ENCODE results near the gene ERCC1. TPM values are rescaled to one million over a fixed set of nuclear protein-coding genes. Genes with fewer than 3 reads are reported as not detected.
"Not testable (repeated sequence)": the region's sequence is repeated elsewhere in the genome, so short reads cannot be mapped to it uniquely, and the experiment has no call there.

Gene ERCC1
- total RNA-seq, 1 donor from 2014 or later = 25.8 TPM

DNA sequence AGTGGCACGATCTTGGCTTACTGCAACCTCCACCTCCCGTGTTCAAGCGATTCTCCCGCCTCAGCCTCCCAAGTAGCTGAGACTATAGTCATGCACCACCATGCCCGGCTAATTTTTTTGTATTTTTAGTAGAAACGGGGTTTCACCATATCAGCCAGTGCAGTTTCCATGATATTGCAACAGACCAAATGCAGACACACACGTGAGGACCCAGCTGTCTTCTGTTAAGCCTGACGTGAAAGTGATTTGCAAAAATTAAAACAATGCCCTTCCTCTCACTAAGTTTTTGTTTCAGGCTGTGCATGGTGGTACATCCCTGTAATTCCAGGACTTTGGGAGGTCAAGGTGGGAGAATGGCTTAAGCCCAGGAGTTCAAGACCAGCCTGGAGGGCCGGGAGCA lies 7.3 kb upstream of the ERCC1 start:
- not testable (repeated sequence) for DNase-seq (ENCODE audit: low spot score); ATAC-seq

DNA sequence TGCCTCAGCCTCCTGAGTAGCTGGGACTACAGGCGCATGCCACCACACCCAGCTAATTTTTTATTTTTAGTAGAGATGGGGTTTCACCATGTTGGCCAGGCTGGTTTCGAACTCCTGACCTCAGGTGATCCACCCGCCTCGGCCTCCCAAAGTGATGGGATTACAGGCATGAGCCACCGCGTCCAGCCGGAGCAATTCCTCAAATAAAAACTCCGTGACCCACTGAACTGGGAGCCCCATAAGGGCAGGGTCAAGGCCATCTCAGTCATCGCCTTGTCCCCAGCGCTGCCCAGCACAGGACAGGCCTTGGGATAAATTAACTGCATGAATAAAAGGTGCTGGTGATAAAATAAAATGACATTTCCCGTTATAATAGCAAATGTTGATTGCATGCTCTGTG lies 6.2 kb upstream of the ERCC1 start:
- ATAC-seq; DNase-seq (ENCODE audit: low spot score): not testable (repeated sequence)

DNA sequence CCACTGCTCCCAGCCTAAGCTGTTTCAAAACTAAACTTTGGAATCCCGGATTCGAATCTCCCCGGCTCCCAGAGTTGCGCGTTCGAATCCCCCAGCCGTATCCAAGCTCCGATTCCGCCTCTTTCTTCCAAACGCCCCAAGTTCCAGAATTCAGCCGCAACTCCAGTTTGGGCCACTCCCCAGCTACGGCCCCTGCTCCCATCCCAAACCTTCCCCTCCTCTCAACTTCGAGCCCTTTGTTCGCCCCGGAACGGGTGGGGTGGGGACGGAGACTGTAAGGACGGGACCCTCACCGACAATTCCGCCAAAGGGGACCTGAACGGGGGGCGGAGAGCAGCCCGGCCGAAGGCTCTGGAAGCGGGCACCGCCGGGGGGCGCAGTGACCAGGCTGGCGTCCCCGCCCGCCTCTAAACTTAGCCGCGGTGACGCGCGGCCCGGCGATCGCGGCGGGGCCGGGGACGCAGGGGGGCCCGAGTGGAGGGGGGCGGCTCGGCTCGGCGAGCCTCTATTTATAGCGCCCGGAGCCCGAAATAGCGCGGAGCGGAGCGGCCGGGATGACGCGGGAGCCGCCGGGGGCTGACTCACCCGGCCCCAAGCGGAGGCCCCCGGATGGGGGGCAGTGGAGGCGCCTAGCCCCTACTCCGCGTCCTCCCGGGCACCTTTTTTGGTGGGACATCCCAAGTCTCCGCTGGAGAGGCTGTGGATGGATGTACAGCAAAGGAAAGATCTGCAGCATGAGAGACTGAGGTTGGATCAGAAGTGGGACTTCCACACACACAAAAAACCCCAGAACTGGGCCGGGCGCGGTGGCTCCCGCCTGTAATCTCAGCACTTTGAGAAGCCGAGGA lies 4.9 kb upstream of the ERCC1 start:
- no peak for DNase-seq (ENCODE audit: low spot score)
- ATAC-seq = no peak

DNA sequence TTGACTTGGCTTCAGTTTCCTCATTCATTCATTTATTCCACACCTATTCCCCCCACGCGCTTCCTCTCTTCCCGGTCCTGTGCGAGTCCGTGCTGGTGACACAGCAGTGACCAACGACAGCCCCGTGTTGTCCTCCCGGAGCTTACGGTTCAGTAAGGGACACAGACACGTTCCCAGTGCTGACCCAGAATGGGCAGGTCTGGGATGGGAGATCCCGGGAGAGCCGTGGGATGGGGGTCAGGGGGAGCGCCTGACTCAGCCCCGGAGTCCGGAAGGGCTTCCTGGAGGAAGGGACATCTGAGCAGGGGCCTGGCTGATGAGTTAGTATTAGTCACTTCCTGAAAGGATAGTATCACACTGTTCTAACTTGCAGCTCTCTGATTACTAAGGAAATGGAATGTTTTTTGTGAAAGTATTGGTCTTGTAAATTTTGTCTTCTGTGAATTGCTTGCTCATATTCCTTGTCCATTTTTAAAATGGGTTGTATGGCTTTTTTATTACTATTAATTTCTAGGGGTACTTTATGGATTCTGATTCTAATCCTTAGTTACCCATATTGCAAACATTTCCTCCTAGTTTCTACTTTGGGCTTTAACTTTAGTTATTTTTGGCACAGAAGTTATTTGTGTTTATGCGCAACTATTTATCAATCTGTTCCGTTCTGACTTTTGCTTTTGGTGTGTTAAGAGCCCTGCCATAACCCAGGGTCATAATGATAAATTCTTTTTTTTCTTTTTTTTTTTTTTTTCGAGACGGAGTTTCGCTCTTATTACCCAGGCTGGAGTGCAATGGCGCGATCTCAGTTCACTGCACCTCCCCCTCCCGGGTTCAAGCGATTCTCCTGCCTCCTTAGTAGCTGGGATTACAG lies 708 bp upstream of the ERCC1 start:
- ATAC-seq = peak; percentile 29
- peak; percentile 65 for DNase-seq (ENCODE audit: low spot score)

DNA sequence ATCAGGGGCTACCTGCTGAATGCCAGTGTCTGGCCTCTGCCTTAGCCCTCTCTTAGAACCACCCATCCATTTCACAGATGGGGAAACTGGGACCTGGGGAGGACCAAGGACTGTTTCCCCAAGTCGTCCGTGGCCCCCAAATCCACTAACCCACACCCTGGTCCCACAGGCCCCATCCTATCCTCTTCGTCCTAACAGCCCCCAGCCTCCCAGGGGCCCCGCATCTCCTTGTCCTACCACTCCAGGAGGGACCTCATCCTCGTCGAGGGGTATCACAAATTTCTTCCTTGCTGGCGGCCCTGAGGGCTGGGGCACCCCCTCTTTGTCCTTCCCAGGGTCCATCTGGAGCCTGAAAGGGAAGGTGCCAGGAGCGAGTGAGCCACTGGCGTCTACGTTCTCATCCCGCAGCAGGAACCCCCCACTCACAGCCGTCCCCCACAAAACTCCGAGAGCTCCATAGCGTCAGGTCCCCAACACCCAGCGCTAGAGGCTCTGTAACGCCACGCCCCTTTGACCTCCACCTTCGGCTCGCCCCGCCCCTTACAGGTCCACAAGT lies 606 bp downstream of the ERCC1 start:
- ATAC-seq (no peak), DNase-seq (ENCODE audit: low spot score) (no peak)

DNA sequence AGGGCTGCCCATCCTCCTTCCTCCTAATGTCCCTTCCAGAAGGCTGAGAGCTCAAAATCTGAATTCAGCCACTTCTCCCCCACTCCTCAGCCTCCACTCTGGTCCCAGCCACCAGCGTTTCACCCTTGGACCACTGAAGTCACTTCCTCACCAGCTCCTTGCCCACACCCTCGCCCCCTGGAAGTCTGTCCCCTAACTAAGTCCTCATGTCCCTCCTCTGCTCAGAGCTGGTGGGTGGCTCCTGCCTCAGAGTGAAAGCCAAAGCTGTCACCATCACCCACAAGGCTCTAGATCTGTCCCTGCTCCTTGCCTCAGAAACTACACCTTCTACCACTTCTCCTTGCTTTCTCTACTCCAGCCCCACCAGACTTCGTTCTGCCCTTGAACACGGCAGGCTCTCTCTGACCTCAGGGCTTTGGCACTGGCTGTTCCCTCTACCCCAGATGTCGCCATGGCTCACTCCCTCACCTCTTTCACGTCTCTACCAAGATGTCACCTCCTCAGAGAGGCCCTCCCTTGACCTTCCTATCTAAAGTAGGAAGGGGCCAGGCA lies 1.7 kb downstream of the ERCC1 start:
- DNase-seq (ENCODE audit: low spot score) = no peak
- no peak for ATAC-seq

DNA sequence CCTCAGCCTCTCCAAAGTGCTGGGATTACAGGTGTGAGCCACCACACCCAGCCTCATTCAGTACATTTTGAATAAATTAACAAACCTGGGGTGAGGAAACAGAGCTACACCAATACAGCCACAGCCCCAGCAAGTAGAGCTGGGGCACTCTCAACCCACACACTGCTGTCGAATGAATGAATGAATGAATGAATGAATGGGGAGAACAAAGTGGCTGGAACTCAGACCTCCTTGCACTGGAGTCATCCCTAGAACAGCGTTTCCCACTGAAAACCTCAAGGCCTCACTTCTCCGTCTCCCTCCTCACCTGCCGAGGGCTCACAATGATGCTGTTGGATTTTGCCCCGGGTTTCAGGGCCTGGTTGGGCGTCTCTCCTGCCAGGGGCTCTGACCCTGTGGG lies 2.8 kb downstream of the ERCC1 start:
- ATAC-seq (no peak), DNase-seq (ENCODE audit: low spot score) (no peak)

DNA sequence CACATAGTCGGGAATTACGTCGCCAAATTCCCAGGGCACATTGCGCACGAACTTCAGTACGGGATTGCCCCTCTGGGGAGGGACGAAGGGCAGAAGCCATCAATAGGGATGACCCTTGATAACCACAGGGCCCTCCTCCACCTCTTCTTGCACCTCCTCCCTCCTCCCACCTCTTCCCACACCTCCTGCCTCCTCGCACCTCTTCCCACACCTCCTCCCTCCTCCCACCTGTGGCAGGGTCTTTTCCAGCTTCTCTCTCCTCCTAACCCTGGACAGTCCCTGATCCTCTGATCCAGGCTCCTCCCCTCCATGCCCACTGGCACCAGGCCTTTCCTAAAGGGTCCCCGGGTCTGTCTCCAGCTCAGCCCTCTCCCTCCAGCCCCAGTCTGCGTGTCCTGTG lies 3.4 kb downstream of the ERCC1 start:
- DNase-seq (ENCODE audit: low spot score) (no peak), ATAC-seq (no peak)

DNA sequence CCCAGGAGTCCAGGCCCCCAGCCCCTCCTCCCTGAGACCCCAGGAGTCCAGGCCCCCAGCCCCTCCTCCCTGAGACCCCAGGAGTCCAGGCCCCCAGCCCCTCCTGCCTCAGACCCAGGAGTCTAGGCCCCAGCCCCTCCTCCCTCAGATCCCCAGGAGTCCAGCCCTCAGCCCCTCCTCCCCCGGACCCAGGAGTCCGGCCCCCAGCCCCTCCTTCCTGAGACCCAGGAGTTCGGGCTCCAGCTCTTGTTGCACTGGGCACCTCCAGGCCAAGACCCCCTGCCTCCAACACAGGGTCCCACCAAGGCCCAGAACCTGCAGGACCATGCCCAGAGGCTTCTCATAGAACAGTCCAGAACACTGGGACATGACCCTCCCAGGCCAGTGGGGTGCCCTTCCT lies 3.8 kb downstream of the ERCC1 start:
- no peak for DNase-seq (ENCODE audit: low spot score)
- ATAC-seq = no peak

DNA sequence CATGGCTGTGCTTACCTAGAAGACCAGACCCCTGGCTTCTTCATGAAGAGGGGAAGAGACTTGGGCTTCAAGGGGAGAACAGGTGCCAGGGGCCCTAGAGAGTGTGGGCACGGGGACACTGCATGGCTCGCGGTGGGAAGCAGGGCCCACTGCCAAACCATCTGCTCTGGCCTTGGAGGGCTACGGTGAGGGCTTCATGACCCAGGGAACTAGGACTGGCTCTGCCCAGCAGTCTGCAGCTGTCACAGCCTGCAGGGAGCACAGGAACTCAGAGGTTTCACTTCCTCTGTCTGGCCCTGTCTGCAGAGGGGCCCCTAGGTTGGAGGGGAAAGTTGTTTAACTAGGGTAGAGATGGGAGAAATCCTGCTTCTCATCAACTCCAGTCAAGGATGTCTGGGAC lies 4.3 kb downstream of the ERCC1 start:
- ATAC-seq (no peak), DNase-seq (ENCODE audit: low spot score) (no peak)

DNA sequence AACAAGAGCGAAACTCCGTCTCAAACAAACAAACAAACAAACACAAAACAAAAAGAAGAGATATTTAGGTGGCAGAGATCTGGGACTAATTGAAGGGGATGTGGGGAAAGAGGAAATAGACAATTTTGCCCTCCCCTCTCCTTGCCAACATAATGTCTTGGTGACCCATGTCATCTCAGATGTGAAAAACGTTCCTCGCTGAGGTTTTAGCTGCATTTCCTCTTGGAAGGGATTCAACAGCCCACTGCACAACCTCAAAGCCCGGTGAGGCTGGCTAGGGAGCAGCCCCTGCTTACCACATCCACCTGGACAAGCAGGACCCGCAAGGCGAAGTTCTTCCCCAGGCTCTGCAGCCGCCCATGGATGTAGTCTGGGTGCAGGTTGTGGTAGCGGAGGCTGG lies 4.9 kb downstream of the ERCC1 start:
- no peak for DNase-seq (ENCODE audit: low spot score)
- ATAC-seq = no peak

DNA sequence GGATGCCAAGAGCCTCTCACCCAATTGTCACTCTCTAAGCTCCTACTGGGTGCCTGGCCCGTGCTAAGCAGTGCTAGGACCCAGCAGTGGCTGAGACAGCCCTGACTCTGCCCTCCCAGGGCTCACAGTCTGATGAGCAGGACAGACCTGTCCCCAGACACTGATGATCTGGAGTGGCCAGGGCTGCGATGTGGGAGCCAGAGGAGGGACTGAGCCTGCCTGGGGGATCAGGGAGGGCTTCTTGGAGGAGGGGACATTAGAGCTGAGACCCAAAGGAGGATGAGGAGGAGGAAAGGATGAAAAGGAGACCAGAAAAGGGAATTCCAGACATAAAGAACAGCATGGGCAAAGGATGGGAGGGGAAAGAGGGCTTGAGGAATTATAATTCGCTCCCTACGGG lies 6.6 kb downstream of the ERCC1 start:
- ATAC-seq = no peak
- DNase-seq (ENCODE audit: low spot score) = no peak

DNA sequence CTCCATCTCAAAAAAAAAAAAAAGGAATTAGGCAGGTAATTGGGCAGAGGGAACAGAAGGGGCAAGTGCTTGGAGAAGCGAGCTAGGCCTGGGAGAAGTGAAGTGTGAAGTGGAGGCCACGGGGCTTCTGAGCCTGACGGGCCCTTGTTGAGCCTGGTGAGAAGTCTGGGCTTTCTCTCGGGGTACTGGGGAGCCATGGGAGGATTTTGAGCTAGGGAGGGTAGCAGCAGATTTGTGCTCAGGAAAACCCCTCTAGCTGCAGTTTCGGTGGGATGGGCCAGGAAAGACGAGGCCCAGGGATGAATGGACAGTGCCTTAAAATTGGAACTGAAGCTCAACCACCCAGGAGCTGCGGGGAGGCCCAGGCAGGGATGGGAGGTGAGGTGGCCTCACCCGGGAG lies 9.2 kb downstream of the ERCC1 start:
- no peak for DNase-seq (ENCODE audit: low spot score)
- ATAC-seq = no peak

DNA sequence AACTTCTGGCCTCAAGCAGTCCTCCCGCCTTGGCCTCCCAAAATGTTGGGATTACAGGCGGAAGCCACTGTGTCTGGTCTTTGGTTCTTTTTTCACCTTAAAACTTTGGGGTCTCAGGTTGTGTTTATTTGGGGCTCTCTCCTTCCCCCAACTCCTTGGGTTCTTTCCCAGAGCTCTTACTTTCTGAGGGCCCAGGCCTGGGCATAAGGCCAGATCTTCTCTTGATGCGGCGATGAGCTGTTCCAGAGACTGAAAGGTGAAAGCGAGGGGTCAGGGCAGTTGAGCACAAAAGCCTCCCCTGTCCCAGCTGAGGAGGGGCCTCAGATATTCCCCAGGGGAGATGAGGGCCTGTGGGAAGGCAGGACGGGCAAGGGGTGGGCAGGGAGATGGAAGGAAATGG lies 10.2 kb downstream of the ERCC1 start:
- ATAC-seq (no peak), DNase-seq (ENCODE audit: low spot score) (no peak)

DNA sequence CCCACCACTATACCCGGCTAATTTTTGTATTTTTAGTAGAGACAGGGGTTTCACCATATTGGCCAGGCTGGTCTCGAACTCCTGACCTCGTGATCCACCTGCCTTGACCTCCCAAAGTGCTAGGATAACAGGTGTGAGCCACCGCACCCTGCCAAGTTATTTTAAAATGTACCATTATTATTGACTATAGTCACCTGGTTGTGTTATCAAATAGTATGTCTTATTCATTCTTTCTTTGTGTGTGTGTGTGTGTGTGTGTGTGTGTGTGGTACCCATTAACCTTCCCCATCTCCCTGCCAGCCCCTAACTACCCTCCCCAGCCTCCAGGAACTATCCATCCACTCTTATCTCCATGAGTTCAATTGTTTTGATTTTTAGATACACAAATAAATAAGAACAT lies 13.4 kb downstream of the ERCC1 start:
- ATAC-seq; DNase-seq (ENCODE audit: low spot score): not testable (repeated sequence)

DNA sequence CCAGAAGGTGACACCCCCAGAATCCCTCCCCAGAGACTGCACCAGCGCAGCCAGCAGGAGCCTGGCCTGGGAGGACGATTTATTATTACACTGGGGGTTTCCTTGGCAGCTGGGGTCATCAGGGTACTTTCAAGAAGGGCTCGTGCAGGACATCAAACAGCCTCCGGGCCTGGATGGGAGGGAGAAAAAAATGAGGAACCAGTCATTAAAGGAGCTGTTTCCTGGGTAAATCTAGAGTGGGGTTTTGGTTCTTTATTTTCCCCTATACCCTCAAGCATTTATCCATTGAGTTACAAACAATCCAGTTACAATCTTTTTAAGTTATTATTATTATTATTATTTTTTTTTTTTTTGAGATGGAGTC lies 14.2 kb downstream of the ERCC1 start:
- no peak for ATAC-seq

DNA sequence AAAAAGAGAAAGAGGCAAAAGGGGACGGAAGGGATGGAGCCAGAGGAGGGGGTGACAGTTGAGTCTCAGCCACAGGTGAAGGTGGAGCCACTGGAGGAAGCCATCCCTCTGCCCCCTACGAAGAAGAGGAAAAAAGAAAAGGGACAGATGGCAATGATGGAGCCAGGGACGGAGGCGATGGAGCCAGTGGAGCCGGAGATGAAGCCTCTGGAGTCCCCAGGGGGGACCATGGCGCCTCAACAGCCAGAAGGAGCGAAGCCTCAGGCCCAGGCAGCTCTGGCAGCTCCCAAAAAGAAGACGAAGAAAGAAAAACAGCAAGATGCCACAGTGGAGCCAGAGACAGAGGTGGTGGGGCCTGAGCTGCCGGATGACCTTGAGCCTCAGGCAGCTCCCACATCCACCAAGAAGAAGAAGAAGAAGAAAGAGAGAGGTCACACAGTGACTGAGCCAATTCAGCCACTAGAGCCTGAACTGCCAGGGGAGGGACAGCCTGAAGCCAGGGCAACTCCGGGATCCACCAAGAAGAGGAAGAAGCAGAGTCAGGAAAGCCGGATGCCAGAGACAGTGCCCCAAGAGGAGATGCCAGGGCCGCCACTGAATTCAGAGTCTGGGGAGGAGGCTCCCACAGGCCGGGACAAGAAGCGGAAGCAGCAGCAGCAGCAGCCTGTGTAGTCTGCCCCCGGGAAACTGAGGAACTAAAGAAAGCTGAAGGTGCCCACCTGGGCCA lies 14.7 kb downstream of the ERCC1 start:
- DNase-seq (ENCODE audit: low spot score) = no peak
- ATAC-seq = no peak

More for the DNA sequence above, 14.2 kb downstream of the ERCC1 start:
- no peak for DNase-seq (ENCODE audit: low spot score)

DNA sequence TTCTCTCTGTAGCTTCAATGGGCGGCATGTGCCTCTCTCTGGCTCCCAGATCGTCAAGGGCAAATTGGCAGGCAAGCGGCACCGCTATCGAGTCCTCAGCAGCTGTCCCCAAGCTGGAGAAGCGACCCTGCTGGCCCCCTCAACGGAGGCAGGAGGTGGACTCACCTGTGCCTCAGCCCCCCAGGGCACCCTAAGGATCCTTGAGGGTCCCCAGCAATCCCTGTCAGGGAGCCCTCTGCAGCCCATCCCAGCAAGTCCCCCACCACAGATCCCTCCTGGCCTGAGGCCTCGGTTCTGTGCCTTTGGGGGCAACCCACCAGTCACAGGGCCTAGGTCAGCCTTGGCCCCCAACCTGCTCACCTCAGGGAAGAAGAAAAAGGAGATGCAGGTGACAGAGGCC lies 15.6 kb downstream of the ERCC1 start:
- no peak for ATAC-seq

DNA sequence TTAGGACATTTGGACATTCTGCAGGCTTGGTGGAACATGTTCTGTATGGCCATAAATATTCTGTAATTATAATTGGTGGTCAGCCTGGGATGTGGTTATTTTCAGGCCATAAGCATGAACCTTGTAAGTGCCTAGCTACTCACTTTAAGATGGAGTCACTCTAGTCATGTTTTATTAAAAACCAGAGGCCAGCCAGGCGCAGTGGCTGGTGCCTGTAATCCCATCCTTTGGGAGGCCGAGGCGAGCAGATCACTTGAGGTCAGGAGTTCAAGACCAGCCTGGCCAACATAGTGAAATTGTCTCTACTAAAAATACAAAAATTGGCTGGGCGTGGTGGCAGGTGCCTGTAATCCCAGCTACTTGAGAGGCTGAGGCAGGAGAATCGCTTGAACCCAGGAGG lies 16.1 kb downstream of the ERCC1 start:
- DNase-seq (ENCODE audit: low spot score); ATAC-seq: not testable (repeated sequence)

More for the DNA sequence above, 15.6 kb downstream of the ERCC1 start:
- no peak for DNase-seq (ENCODE audit: low spot score)

DNA sequence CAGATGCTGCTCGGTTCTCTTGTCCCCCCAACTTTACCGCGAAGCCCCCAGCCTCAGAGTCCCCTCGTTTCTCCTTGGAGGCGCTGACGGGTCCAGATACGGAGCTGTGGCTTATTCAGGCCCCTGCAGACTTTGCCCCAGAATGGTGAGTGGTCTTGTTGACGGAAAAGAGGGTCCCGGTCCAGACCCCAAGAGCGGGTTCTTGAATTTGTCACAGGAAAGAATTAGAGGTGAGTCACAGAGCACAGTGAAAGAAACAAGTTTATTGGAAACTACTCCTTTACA lies 16.7 kb downstream of the ERCC1 start:
- no peak for DNase-seq (ENCODE audit: low spot score)
- ATAC-seq = no peak
